Mesenchymal stem cell (in vitro differentiated cells and primary cell): ENCODE measurements around the gene ZBTB2.
"Not testable (repeated sequence)": the region's sequence is repeated elsewhere in the genome, so short reads cannot be mapped to it uniquely, and the experiment has no call there.

Experiments
- DNase-seq: peaks from one replicate; pipeline ENCODE4 v3.0.0-alpha.2; 2013
- H2AFZ ChIP-seq: one replicate; pipeline ENCODE4 v1.6.1; 2013; ENCODE audit warnings: low read depth, mild to moderate bottlenecking, control low read depth, inconsistent platforms, low read length, moderate library complexity
- H2AK5ac ChIP-seq: 2 replicates; pipeline ENCODE4 v1.6.1; 2013; ENCODE audit warnings: low read length, moderate library complexity, mild to moderate bottlenecking, inconsistent platforms; ENCODE audit not compliant: severe bottlenecking
- H2BK120ac ChIP-seq: one replicate; pipeline ENCODE4 v1.6.1; 2013; ENCODE audit warnings: low read depth, mild to moderate bottlenecking, inconsistent platforms, low read length, moderate library complexity
- H2BK12ac ChIP-seq, 2 experiments: one replicate each; pipeline ENCODE4 v1.6.1; 2013; ENCODE audit warnings: inconsistent platforms in 2 of 2, low read length in 2 of 2, mild to moderate bottlenecking in 2 of 2, moderate library complexity in 2 of 2, control low read depth in 1 of 2
- H2BK15ac ChIP-seq: one replicate; pipeline ENCODE4 v1.6.1; 2013; ENCODE audit warnings: mild to moderate bottlenecking, low read depth, inconsistent platforms; ENCODE audit not compliant: poor library complexity, severe bottlenecking
- H2BK5ac ChIP-seq: 2 replicates; pipeline ENCODE4 v1.6.1; 2013; ENCODE audit warnings: low read depth, mild to moderate bottlenecking, low read length, control low read depth, inconsistent platforms; ENCODE audit not compliant: poor library complexity, severe bottlenecking
- H3K14ac ChIP-seq, 2 experiments: one replicate each; pipeline ENCODE4 v1.6.1; 2013; ENCODE audit warnings: inconsistent platforms in 2 of 2, low read length in 2 of 2, control low read depth in 1 of 2, mild to moderate bottlenecking in 1 of 2, moderate library complexity in 1 of 2
- H3K18ac ChIP-seq, 2 experiments: one replicate each; pipeline ENCODE4 v1.6.1; 2013; ENCODE audit warnings: inconsistent platforms in 2 of 2, low read length in 2 of 2, control low read depth in 1 of 2, low read depth in 1 of 2, mild to moderate bottlenecking in 1 of 2
- H3K23ac ChIP-seq, 2 experiments: one replicate each; pipeline ENCODE4 v1.6.1; 2013; ENCODE audit warnings: inconsistent platforms in 2 of 2, low read length in 2 of 2, mild to moderate bottlenecking in 2 of 2, moderate library complexity in 2 of 2, control low read depth in 1 of 2
- H3K27ac ChIP-seq: 2 replicates; pipeline ENCODE4 v1.5.1; 2013; ENCODE audit warnings: mild to moderate bottlenecking, moderate library complexity, low read length, control low read depth, inconsistent platforms; ENCODE audit not compliant: poor library complexity, severe bottlenecking
- H3K27me3 ChIP-seq, 2 experiments: 2 replicates each; pipeline versions ENCODE4 v1.6.1 to v1.7.0; 2013; ENCODE audit warnings: low read length in 2 of 2, mild to moderate bottlenecking in 2 of 2, moderate library complexity in 2 of 2, control low read depth in 1 of 2, inconsistent platforms in 1 of 2; ENCODE audit not compliant: control insufficient read depth in 1 of 2, insufficient read depth in 1 of 2
- H3K36me3 ChIP-seq, 2 experiments: 2 replicates each; pipeline versions ENCODE4 v1.6.1 to v1.7.0; 2013; ENCODE audit warnings: low read length in 2 of 2, control low read depth in 1 of 2, inconsistent platforms in 1 of 2, low read depth in 1 of 2, mild to moderate bottlenecking in 1 of 2; ENCODE audit not compliant: insufficient read depth in 2 of 2, control insufficient read depth in 1 of 2
- H3K4ac ChIP-seq, 2 experiments: one replicate each; pipeline ENCODE4 v1.6.1; 2013; ENCODE audit warnings: inconsistent platforms in 2 of 2, low read length in 2 of 2, mild to moderate bottlenecking in 2 of 2, moderate library complexity in 2 of 2, control low read depth in 1 of 2, low read depth in 1 of 2
- H3K4me1 ChIP-seq: 2 replicates; pipeline ENCODE4 v1.6.1; 2013; ENCODE audit warnings: low read depth, low read length, control low read depth; ENCODE audit not compliant: control insufficient read depth, insufficient read depth
- H3K4me2 ChIP-seq: 2 replicates; pipeline ENCODE4 v1.6.1; 2013; ENCODE audit warnings: low read length, mild to moderate bottlenecking, inconsistent platforms; ENCODE audit not compliant: poor library complexity, severe bottlenecking
- H3K4me3 ChIP-seq, 2 experiments: 2 replicates each; pipeline versions ENCODE4 v1.5.1 to v1.7.0; 2013; ENCODE audit warnings: low read length in 2 of 2, mild to moderate bottlenecking in 2 of 2, control low read depth in 1 of 2, low read depth in 1 of 2; ENCODE audit not compliant: insufficient read depth in 1 of 2
- H3K79me1 ChIP-seq: replicated peaks from 2 replicates; pipeline ENCODE4 v1.6.1; 2013; ENCODE audit warnings: mild to moderate bottlenecking, control low read depth, low read length, inconsistent platforms; ENCODE audit not compliant: poor library complexity, severe bottlenecking
- H3K9ac ChIP-seq: 2 replicates; pipeline ENCODE4 v1.7.0; 2013; ENCODE audit warnings: mild to moderate bottlenecking, low read length, moderate library complexity
- H3K9me3 ChIP-seq: 2 replicates; pipeline ENCODE4 v1.7.0; 2013; ENCODE audit warnings: mild to moderate bottlenecking, low read length; ENCODE audit not compliant: control insufficient read depth
- H4K8ac ChIP-seq: one replicate; pipeline ENCODE4 v1.6.1; 2013; ENCODE audit warnings: inconsistent platforms, mild to moderate bottlenecking, low read length, moderate library complexity
- H4K91ac ChIP-seq: one replicate; pipeline ENCODE4 v1.6.1; 2013; ENCODE audit warnings: mild to moderate bottlenecking, low read length, inconsistent platforms
- WGBS: methylation state at CpG from one replicate; pipeline ENCODE4 v1.1.7; 2013; ENCODE audit warnings: mixed read lengths; 5-methylcytosine and 5-hydroxymethylcytosine counted together

The ZBTB2 gene

DNA sequence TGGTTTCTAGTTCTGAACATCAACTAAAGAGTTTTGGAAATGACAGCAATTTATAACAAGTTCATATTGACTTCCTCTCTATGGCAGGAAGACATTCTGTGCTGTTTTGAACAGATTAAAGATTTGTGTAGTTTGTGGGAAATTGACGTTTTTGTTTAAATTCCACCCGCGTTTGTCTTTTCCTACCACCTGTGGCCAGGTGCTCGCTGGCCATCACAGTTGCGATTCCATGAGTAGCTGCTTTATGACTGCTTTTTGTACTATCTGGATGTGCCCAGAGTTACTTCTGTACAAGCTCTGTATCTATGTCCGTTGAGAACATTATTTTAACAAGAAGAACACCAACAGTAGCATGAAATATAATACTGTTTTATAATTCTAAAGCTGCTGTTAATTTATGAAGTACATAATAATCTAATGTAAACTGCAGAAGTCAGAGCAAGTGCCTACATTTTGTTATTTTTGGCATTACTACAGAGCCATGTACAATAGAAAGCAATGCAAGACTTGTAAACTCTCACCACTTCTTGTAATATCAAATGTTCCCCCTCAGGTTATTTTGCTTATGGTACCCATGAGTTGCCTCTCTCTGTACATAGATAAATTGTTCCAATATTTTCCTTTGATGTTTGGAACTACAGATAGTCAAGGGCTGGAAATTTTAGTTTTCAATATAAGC, 33.5 kb downstream of the ZBTB2 start:
- no peak overlapping the region for H2BK120ac ChIP-seq
- H3K36me3 ChIP-seq, result peaks cover 18 to 60% of the 10 kb centered on the region in 2 experiments
- H3K4ac ChIP-seq, result no peak overlapping the region
- no peak overlapping the region for H4K8ac ChIP-seq
- H3K14ac ChIP-seq, result no peak overlapping the region
- peaks cover 5% of the 10 kb centered on the region for H3K79me1 ChIP-seq
- H3K4me2 ChIP-seq, result no peak overlapping the region
- no peak overlapping the region for H2AK5ac ChIP-seq
- H2BK15ac ChIP-seq, result no peak overlapping the region
- no peaks in the 10 kb centered on the region for H3K9me3 ChIP-seq
- no peak overlapping the region for H2AFZ ChIP-seq
- no peaks in the 10 kb centered on the region for H3K27me3 ChIP-seq
- no peak overlapping the region for H3K4me3 ChIP-seq
- DNase-seq, result no peak
- H3K18ac ChIP-seq, result no peak overlapping the region
- H3K9ac ChIP-seq, result no peak overlapping the region
- H2BK5ac ChIP-seq, result no peak overlapping the region
- H4K91ac ChIP-seq, result no peak overlapping the region
- H3K4me1 ChIP-seq, result no peaks in the 10 kb centered on the region
- no peak overlapping the region for H3K27ac ChIP-seq
- H3K23ac ChIP-seq, result no peak overlapping the region
- H2BK12ac ChIP-seq, result no peak overlapping the region
- 94% methylated on average over 5 of the region's 6 CpGs for WGBS

DNA sequence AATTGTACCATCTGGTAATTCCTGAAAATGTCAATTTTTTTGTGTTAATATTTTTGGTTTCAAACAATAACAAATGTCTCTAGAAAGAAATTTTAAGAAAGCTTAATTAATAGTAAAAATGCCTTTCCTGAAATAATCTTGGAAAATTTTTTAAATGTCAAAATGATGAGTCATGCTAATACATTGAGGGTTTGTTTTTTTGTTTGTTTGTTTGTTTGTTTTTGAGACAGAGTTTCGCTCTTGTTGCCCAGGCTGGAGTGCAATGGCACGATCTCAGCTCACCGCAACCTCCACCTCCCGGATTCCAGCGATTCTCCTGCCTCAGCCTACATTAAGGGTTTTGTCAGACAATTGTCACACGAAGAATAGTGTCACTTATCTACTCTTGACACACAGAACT, 34.4 kb downstream of the ZBTB2 start:
- H2AFZ ChIP-seq, H2BK120ac ChIP-seq, H3K18ac ChIP-seq, H3K23ac ChIP-seq, H3K14ac ChIP-seq, H2BK12ac ChIP-seq, H4K8ac ChIP-seq, H3K4me3 ChIP-seq, H3K4ac ChIP-seq, H2BK5ac ChIP-seq, H2AK5ac ChIP-seq, H4K91ac ChIP-seq, H3K27me3 ChIP-seq, H3K4me1 ChIP-seq, DNase-seq, H2BK15ac ChIP-seq, H3K4me2 ChIP-seq, H3K9me3 ChIP-seq, H3K27ac ChIP-seq: not testable (repeated sequence)
- H3K79me1 ChIP-seq, result peaks cover 12% of the 10 kb centered on the region
- peak overlapping the region; percentile 64 for H3K9ac ChIP-seq
- WGBS, result 96% methylated on average over 6 of the region's 6 CpGs
- peaks cover 27 to 62% of the 10 kb centered on the region in 2 experiments for H3K36me3 ChIP-seq

DNA sequence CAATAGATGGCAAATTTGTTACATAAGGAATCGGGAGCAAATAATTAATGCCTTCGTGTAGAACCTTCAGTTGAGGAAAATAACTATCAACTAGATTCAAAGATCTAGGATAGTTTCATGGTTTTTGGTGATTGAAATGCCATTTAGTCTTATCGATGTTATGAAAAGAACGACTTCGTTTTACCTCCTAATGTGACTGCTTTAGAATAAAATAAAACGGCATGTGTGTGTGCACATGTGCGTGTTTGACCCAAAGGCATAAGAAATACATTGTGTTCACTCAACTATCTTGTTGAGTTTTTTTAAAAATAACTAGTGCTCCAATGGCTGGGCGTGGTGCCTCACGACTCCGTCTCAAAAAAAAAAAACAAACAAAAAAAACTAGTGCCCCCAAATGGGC, 37.6 kb downstream of the ZBTB2 start:
- Histone ChIP-seq H3K27ac (no peak overlapping the region), H2AFZ (no peak overlapping the region), H2AK5ac (no peak overlapping the region), H2BK12ac (no peak overlapping the region), H3K9me3 (no peaks in the 10 kb centered on the region), H2BK5ac (no peak overlapping the region), H3K27me3 (no peaks in the 10 kb centered on the region), H3K36me3 (peaks cover 53 to 78% of the 10 kb centered on the region in 2 experiments), H3K9ac (no peak overlapping the region), H4K8ac (no peak overlapping the region), H3K23ac (no peak overlapping the region), H3K18ac (no peak overlapping the region), H3K4ac (no peak overlapping the region), H3K4me1 (no peaks in the 10 kb centered on the region), H2BK120ac (no peak overlapping the region), H4K91ac (no peak overlapping the region), H3K4me3 (no peak overlapping the region), H3K79me1 (peaks cover 29% of the 10 kb centered on the region), H3K4me2 (no peak overlapping the region), H2BK15ac (no peak overlapping the region), H3K14ac (no peak overlapping the region)
- 100% methylated on average over 7 of the region's 10 CpGs for WGBS
- DNase-seq, result no peak

DNA sequence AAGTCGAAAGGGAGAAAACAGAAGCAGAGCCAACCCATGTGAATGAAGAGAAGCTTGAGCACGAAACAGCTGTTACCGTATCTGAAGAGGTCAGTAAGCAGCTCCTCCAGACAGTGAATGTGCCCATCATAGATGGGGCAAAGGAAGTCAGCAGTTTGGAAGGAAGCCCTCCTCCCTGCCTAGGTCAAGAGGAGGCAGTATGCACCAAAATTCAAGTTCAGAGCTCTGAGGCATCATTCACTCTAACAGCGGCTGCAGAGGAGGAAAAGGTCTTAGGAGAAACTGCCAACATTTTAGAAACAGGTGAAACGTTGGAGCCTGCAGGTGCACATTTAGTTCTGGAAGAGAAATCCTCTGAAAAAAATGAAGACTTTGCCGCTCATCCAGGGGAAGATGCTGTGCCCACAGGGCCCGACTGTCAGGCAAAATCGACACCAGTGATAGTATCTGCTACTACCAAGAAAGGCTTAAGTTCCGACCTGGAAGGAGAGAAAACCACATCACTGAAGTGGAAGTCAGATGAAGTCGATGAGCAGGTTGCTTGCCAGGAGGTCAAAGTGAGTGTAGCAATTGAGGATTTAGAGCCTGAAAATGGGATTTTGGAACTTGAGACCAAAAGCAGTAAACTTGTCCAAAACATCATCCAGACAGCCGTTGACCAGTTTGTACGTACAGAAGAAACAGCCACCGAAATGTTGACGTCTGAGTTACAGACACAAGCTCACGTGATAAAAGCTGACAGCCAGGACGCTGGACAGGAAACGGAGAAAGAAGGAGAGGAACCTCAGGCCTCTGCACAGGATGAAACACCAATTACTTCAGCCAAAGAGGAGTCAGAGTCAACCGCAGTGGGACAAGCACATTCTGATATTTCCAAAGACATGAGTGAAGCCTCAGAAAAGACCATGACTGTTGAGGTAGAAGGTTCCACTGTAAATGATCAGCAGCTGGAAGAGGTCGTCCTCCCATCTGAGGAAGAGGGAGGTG, 38.7 kb downstream of the ZBTB2 start:
- Histone ChIP-seq H3K4me2 (no peak overlapping the region), H3K9me3 (no peaks in the 10 kb centered on the region), H3K4me1 (no peaks in the 10 kb centered on the region), H4K8ac (peak overlapping the region; percentile 66), H3K27me3 (no peaks in the 10 kb centered on the region), H2BK120ac (no peak overlapping the region), H3K14ac (no peak overlapping the region), H3K9ac (no peak overlapping the region), H3K79me1 (peaks cover 29% of the 10 kb centered on the region), H3K36me3 (peaks cover 57 to 76% of the 10 kb centered on the region in 2 experiments), H2BK12ac (no peak overlapping the region), H2AK5ac (no peak overlapping the region), H2AFZ (no peak overlapping the region), H3K18ac (no peak overlapping the region), H4K91ac (no peak overlapping the region), H3K4me3 (no peak overlapping the region), H3K4ac (no peak overlapping the region), H2BK15ac (no peak overlapping the region), H3K23ac (no peak overlapping the region), H2BK5ac (no peak overlapping the region), H3K27ac (no peak overlapping the region)
- DNase-seq, result no peak
- whole genome bisulfite sequencing, result 84% methylated on average over 19 of the region's 19 CpGs
